PFSK-1 (cell line): Measurements from ENCODE around the gene COPZ2.

ENCODE experiments used
- FOXP2 ChIP-seq: optimal IDR thresholded peaks from 2 replicates; pipeline ENCODE3; 2011; ENCODE audit warnings: borderline replicate concordance, control low read depth, inconsistent platforms; ENCODE audit not compliant: insufficient read depth; ENCODE audit errors: extremely low read length, extremely low read depth
- POLR2AphosphoS5 ChIP-seq: IDR thresholded peaks from 2 replicates; pipeline ENCODE4 v1.6.1; 2012; ENCODE audit warnings: low read depth, mild to moderate bottlenecking, control low read depth, low read length, moderate library complexity
- SIN3A ChIP-seq: IDR thresholded peaks from 2 replicates; pipeline ENCODE4 v1.6.1; 2012; ENCODE audit warnings: mild to moderate bottlenecking, low read length, moderate library complexity, borderline replicate concordance; ENCODE audit not compliant: insufficient read depth
- TAF1 ChIP-seq: IDR thresholded peaks from 2 replicates; pipeline ENCODE4 v1.6.1; 2012; ENCODE audit warnings: low read length, control low read depth, borderline replicate concordance; ENCODE audit not compliant: insufficient read depth
- TF ChIP-seq, protein P1 (sequence below), 2 experiments: IDR thresholded peaks; 2 replicates each; pipeline versions ENCODE4 v1.6.1 to v1.8.0; 2011 to 2012; ENCODE audit warnings: low read depth in 2 of 2, low read length in 2 of 2, control low read depth in 1 of 2, inconsistent platforms in 1 of 2, mild to moderate bottlenecking in 1 of 2, moderate library complexity in 1 of 2; ENCODE audit not compliant: insufficient read depth in 1 of 2

Gene COPZ2

DNA sequence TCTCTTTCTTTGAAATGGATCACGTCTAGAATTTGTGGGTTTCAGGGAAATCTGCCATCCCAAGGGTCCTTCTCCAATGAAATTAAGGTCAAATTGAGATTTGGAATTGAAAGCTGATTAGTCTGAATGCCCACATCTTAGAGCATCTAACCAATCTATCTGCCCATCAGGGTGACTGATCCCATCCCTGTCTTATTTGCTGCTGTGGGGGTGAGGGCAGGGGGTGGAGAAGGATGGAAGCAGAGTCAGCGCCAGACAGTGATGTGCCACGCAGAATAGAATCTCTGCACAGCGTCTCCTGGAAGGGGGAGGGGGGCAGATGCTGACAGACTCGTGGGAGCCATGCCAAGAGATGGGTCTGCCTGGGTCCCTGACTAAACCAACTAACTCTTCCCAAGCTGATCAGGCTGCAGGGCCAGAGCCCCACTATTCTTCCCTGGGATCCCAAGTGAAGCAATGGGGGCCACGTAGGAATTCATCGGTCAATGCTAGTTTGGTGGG is 34.6 kb downstream of the COPZ2 start:
- TF ChIP-seq POLR2AphosphoS5: no peak
- TF ChIP-seq, protein P1, sequence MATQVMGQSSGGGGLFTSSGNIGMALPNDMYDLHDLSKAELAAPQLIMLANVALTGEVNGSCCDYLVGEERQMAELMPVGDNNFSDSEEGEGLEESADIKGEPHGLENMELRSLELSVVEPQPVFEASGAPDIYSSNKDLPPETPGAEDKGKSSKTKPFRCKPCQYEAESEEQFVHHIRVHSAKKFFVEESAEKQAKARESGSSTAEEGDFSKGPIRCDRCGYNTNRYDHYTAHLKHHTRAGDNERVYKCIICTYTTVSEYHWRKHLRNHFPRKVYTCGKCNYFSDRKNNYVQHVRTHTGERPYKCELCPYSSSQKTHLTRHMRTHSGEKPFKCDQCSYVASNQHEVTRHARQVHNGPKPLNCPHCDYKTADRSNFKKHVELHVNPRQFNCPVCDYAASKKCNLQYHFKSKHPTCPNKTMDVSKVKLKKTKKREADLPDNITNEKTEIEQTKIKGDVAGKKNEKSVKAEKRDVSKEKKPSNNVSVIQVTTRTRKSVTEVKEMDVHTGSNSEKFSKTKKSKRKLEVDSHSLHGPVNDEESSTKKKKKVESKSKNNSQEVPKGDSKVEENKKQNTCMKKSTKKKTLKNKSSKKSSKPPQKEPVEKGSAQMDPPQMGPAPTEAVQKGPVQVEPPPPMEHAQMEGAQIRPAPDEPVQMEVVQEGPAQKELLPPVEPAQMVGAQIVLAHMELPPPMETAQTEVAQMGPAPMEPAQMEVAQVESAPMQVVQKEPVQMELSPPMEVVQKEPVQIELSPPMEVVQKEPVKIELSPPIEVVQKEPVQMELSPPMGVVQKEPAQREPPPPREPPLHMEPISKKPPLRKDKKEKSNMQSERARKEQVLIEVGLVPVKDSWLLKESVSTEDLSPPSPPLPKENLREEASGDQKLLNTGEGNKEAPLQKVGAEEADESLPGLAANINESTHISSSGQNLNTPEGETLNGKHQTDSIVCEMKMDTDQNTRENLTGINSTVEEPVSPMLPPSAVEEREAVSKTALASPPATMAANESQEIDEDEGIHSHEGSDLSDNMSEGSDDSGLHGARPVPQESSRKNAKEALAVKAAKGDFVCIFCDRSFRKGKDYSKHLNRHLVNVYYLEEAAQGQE (IDR thresholded peaks at IDR 0.05; ENCODE audit: insufficient read depth in 1 of 2, low read depth in 2 of 2, low read length in 2 of 2): no peak
- no peak for TF ChIP-seq SIN3A
- TF ChIP-seq FOXP2: no peak
- TF ChIP-seq TAF1: no peak

DNA sequence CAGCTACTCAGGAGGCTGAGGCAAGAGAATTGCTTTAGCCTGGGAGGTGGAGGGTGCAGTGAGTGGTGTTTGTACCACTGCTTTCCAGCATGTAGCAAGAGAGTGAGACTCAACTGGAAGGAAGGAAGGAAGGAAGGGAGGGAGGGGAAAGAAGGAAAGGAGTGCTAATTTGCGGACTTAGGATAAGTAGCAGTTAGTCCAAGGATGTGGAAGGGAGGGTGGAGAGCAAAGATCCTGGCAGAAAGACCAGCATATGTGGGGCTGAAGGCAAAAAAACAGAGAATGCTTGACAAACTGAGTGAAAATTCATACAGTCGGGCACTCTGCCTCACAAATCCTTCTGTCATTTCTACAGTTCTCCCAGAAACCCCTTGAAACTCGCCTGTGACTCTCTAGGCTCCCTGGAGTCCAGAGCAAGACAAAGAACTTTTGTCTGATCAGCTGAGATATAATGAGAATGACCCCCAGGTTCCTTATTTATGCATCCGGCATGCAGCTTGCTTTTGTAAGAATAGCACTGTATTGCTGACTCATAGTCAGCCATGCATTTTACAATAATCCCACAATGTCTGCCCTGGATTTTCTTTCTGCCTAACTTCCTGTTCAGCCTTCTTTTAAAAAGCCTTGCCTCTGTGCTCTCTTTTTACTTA is 35.2 kb downstream of the COPZ2 start:
- TF ChIP-seq TAF1 (no peak), SIN3A (peak; percentile 34; the same call in 1 of the 2 replicates), POLR2AphosphoS5 (no peak; the same call in 1 of the 2 replicates)

DNA sequence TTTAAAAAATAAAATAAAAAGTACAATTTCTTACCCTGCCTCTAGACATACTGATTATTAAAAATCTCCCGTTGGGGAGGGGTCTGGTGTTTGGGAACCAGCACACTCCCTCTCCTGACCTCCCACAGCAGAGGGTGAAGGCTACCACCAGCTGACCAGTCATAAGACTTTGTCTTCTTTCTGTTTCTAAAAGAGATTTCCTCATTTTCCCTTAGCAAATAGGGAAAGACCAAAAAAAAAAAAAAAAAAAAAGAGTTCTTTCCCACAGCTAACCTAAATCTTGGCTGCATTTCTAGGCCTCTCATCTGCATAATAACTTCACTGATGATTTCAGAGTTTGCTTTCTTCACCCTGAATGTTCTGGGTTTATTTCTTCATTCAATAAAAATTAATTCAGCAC is 36.4 kb downstream of the COPZ2 start:
- TF ChIP-seq FOXP2 (no peak), POLR2AphosphoS5 (no peak)
- TF ChIP-seq, protein P1 (IDR thresholded peaks at IDR 0.05; ENCODE audit: insufficient read depth in 1 of 2, low read depth in 2 of 2, low read length in 2 of 2): no peak

DNA sequence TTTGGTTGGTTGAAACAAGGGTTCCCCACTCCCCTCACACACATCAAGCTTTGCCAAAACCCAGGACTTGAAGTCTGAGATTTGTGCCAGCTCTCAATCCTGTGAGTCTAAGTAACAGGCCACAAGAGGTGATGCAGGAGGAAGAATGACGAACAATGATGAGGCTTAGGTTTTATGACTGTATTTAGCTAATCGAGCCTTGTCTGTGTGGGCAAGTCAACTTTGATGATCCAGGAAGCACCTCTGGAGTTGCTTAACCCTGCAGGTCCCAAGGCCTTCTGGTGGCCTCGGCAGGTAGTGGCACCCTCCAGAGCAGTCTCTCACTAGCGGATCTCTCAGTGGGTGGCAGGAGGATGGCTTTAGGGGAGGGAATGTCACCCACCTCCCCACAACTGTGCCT is 38.0 kb downstream of the COPZ2 start:
- no peak for TF ChIP-seq POLR2AphosphoS5
- no peak for TF ChIP-seq FOXP2
- TF ChIP-seq, protein P1 (IDR thresholded peaks at IDR 0.05; ENCODE audit: insufficient read depth in 1 of 2, low read depth in 2 of 2, low read length in 2 of 2): no peak
- TF ChIP-seq SIN3A: no peak
- no peak for TF ChIP-seq TAF1

DNA sequence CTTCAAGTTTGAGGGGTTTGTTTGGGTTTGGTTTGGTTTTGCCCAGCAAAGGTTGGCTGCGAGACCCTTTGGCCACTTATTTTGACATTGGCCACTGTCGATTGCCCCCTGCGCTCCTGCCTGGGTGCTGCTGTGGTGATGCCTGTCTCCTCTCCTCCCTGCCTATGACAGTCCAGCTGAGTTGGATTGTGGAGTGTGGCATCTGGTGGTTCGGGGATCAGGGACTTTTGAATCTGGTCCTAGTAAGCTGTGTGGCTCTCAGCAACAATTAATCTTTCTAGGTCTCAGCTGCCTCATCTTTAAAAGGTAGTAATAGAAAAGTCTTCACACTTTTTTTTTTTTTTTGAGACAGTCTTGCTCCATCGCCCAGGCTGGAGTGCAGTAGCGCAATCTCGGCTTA is 39.6 kb downstream of the COPZ2 start:
- TF ChIP-seq TAF1: no peak
- TF ChIP-seq POLR2AphosphoS5: no peak
- TF ChIP-seq, protein P1 (IDR thresholded peaks at IDR 0.05; ENCODE audit: insufficient read depth in 1 of 2, low read depth in 2 of 2, low read length in 2 of 2): no peak
- TF ChIP-seq FOXP2: no peak
- TF ChIP-seq SIN3A: no peak
